A673 (cell line): ENCODE measurements around the gene TRPC4AP. TPM values are rescaled to one million over a fixed set of nuclear protein-coding genes. Genes with fewer than 3 reads are reported as not detected.

Experiments used
- BruUV-seq: library from RNA; stranded (reverse); fragments of 400-500 nt; replicated peaks from 2 replicates; lab custom pipeline; 2021; lab: Mats Ljungman, UMichigan
- CTCF ChIA-PET: fragments of 300-600 bp; sonication (Branson Sonifier 250); formaldehyde crosslinking; loops from one replicate; lab custom pipeline; 2022; ENCODE audit warnings: antibody characterized with exemption; lab: Charles Lee
- POLR2A ChIA-PET: fragments of 300-600 bp; sonication (Branson Sonifier 250); formaldehyde crosslinking; loops from one replicate; lab custom pipeline; 2022; ENCODE audit warnings: antibody characterized with exemption; ENCODE audit not compliant: low non-redundant PET; lab: Charles Lee
- DNase-seq: peaks from one replicate; pipeline ENCODE4 v3.0.0-alpha.2; 2015; ENCODE audit warnings: low spot score
- H3K27ac ChIP-seq: fragments of 200-600 bp; sonication (generic); 2 replicates; pipeline ENCODE4 v1.5.1; 2016; ENCODE audit warnings: mixed run types, low read depth, mild to moderate bottlenecking, mixed read lengths, antibody characterized with exemption, low read length; ENCODE audit not compliant: poor library complexity, severe bottlenecking
- H3K27me3 ChIP-seq: fragments of 200-600 bp; sonication (generic); replicated peaks from 2 replicates; pipeline ENCODE4 v1.6.1; 2017; ENCODE audit warnings: mixed run types, low read depth, mild to moderate bottlenecking, mixed read lengths, antibody characterized with exemption, low read length; ENCODE audit not compliant: insufficient read depth, poor library complexity
- H3K36me3 ChIP-seq: fragments of 200-600 bp; sonication (generic); 2 replicates; pipeline ENCODE4 v1.6.1; 2016; ENCODE audit warnings: mixed run types, mild to moderate bottlenecking, mixed read lengths, antibody characterized with exemption, low read length; ENCODE audit not compliant: insufficient read depth, poor library complexity, severe bottlenecking
- H3K4me1 ChIP-seq: fragments of 200-600 bp; sonication (generic); 2 replicates; pipeline ENCODE4 v1.6.1; 2017; ENCODE audit warnings: mixed run types, mild to moderate bottlenecking, mixed read lengths, antibody characterized with exemption, low read length; ENCODE audit not compliant: insufficient read depth, poor library complexity, severe bottlenecking
- H3K4me3 ChIP-seq: fragments of 200-600 bp; sonication (generic); 2 replicates; pipeline ENCODE4 v1.5.1; 2016; ENCODE audit warnings: low read depth, mixed run types, mild to moderate bottlenecking, mixed read lengths, low read length; ENCODE audit not compliant: poor library complexity, severe bottlenecking
- H3K9me3 ChIP-seq: fragments of 200-600 bp; sonication (generic); 2 replicates; pipeline ENCODE4 v1.6.1; 2016; ENCODE audit warnings: mixed run types, low read depth, mild to moderate bottlenecking, mixed read lengths, antibody characterized with exemption, low read length; ENCODE audit not compliant: poor library complexity, severe bottlenecking
- CTCF ChIP-seq: fragments of 300-800, 200-600 bp; sonication (generic); conservative IDR thresholded peaks from 2 replicates; pipeline ENCODE4 v1.5.1; 2017; ENCODE audit warnings: low read depth, mild to moderate bottlenecking, antibody characterized with exemption, low read length, moderate library complexity, mixed read lengths
- EZH2 ChIP-seq: fragments of 200-600 bp; sonication (generic); IDR thresholded peaks from 2 replicates; pipeline ENCODE4 v1.6.1; 2017; ENCODE audit warnings: borderline replicate concordance, low read depth, mild to moderate bottlenecking, mixed read lengths, antibody characterized with exemption, low read length; ENCODE audit not compliant: poor library complexity, severe bottlenecking
- intact Hi-C: fragments of 100-400 bp; cut with micrococcal nuclease; formaldehyde crosslinking; loops from one replicate; pipeline ENCODE4 v1.10.0; 2022; ENCODE audit not compliant: unreplicated experiment
- total RNA-seq: library from RNA; stranded (reverse); gene quantifications from 2 replicates; pipeline ENCODE4 v1.2.3, GENCODE V29; 2021

Gene TRPC4AP
- total RNA-seq, 1 experiment from 2014 or later = 34.6 TPM

- no peaks in the 10 kb centered on the region for H3K27me3 ChIP-seq
- no peak for TF ChIP-seq CTCF
- TF ChIP-seq EZH2 = no peak
- H3K9me3 ChIP-seq = no peaks in the 10 kb centered on the region
- H3K4me1 ChIP-seq = no peaks in the 10 kb centered on the region
- BruUV-seq = no TSS peak
- intact Hi-C loops = no loop called here
- no peaks in the 10 kb centered on the region for H3K36me3 ChIP-seq
- POLR2A ChIA-PET = no interaction called here
- CTCF ChIA-PET = no interaction called here
- no peak overlapping the region for H3K27ac ChIP-seq
- no peak for DNase-seq
- H3K4me3 ChIP-seq = no peak overlapping the region
Measured at GRCh38 chr20:35108921-35109320, 16.3 kb upstream of the TRPC4AP start.

- H3K4me3 ChIP-seq = no peak overlapping the region
- no peak overlapping the region for H3K27ac ChIP-seq
- BruUV-seq = no TSS peak
- ChIA-PET CTCF (no interaction called here), POLR2A (no interaction called here)
- H3K36me3 ChIP-seq = no peaks in the 10 kb centered on the region
- no peak for DNase-seq
- no peaks in the 10 kb centered on the region for H3K27me3 ChIP-seq
- no peaks in the 10 kb centered on the region for H3K4me1 ChIP-seq
- H3K9me3 ChIP-seq = no peaks in the 10 kb centered on the region
- TF ChIP-seq CTCF (no peak), EZH2 (no peak)
- intact Hi-C loops = no loop called here
Measured at GRCh38 chr20:35106827-35107380, 14.3 kb upstream of the TRPC4AP start.

GRCh38 chr20:35104685-35105295, 12.2 kb upstream of the TRPC4AP start:
- H3K27me3 ChIP-seq = peaks cover 3% of the 10 kb centered on the region
- intact Hi-C loops = no loop called here
- BruUV-seq = no TSS peak
- no peaks in the 10 kb centered on the region for H3K36me3 ChIP-seq
- DNase-seq = no peak
- CTCF ChIA-PET = no interaction called here
- no peak overlapping the region for H3K27ac ChIP-seq
- no peaks in the 10 kb centered on the region for H3K4me1 ChIP-seq
- TF ChIP-seq CTCF (no peak), EZH2 (no peak)
- no peaks in the 10 kb centered on the region for H3K9me3 ChIP-seq
- H3K4me3 ChIP-seq = no peak overlapping the region
- POLR2A ChIA-PET = no interaction called here
